Ascending aorta (tissue), 2 donors: ENCODE results near the gene CCDC184. TPM values are rescaled to one million over a fixed set of nuclear protein-coding genes. Genes with fewer than 3 reads are reported as not detected.
A peak's percentile ranks its signal among the peaks of the same experiment; 100 is the strongest.

Experiments used
- DNase-seq, 2 donors: peaks; one replicate each; pipeline ENCODE4 v3.0.0-alpha.2; 2019; ENCODE audit warnings: low spot score in 2 of 2
- H3K27ac ChIP-seq, 2 donors: fragments of 200-600 bp; sonication (generic); one replicate each; pipeline ENCODE4 v1.5.1; 2016 to 2017; ENCODE audit warnings: mild to moderate bottlenecking in 1 of 2
- H3K27me3 ChIP-seq: fragments of 200-600 bp; sonication (generic); one replicate; pipeline ENCODE4 v1.5.1; 2017
- H3K36me3 ChIP-seq, 2 donors: fragments of 200-600 bp; sonication (generic); one replicate each; pipeline ENCODE4 v1.5.1; 2016
- H3K4me1 ChIP-seq, 2 donors: fragments of 200-600 bp; sonication (generic); one replicate each; pipeline ENCODE4 v1.5.1; 2016 to 2017; ENCODE audit warnings: mild to moderate bottlenecking in 1 of 2
- H3K4me3 ChIP-seq, 2 donors: fragments of 200-600 bp; sonication (generic); one replicate each; pipeline ENCODE4 v1.5.1; 2016 to 2017; ENCODE audit warnings: mild to moderate bottlenecking in 1 of 2
- H3K9me3 ChIP-seq, 2 donors: fragments of 200-600 bp; sonication (generic); one replicate each; pipeline ENCODE4 v1.5.1; 2016
- intact Hi-C: fragments of 100-400 bp; cut with DNase I; formaldehyde crosslinking; loops from one replicate; pipeline ENCODE4 v1.15.1; 2023
- total RNA-seq: library from RNA; depleted of rRNA; stranded (reverse); fragments of >200 nt; gene quantifications from one replicate; pipeline ENCODE4 v1.1.0, GENCODE V29; 2016
- TF ChIP-seq, protein P1 (sequence below), 3 experiments: fragments of 200-600 bp in 2 of 3; fragments of 450-650 bp in 1 of 3; sonication (generic) in 2 of 3; IDR thresholded peaks; one replicate each; pipeline ENCODE4 v1.5.1; 2016 to 2019; ENCODE audit warnings: antibody characterized with exemption in 3 of 3, mild to moderate bottlenecking in 1 of 3, moderate library complexity in 1 of 3

Gene CCDC184
- total RNA-seq, 1 donor from 2014 or later, result 1.6 TPM

DNA sequence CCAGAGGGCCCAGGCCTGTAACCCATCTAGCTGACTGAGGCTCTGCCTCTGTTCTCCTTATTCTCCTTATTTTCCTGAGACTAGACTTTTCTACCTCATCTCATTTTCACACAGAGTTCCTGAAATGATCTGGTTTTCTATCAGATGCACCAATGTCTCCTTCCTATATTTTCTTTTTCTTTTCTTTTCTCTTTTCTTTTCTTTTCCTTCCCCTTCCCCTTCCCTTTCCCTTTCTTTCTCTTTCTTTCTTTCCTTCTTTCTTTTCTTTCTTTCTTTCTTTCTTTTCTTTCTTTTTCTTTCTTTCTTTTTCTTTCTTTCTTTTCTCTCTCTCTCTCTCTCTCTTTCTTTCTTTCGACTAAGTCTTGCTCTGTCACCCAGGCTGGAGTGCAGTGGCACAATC lies 3.0 kb upstream of the CCDC184 start:
- no peaks in the 10 kb centered on the region for H3K36me3 ChIP-seq
- peaks cover 4 to 8% of the 10 kb centered on the region in 2 donors for H3K4me1 ChIP-seq
- no peaks in the 10 kb centered on the region for H3K9me3 ChIP-seq
- intact Hi-C loops, result loop anchor here (10.0 kb wide), 2 partner anchors 216 to 806 kb away; partner anchors contain the start of gene TMEM106C
- TF ChIP-seq, protein P1, sequence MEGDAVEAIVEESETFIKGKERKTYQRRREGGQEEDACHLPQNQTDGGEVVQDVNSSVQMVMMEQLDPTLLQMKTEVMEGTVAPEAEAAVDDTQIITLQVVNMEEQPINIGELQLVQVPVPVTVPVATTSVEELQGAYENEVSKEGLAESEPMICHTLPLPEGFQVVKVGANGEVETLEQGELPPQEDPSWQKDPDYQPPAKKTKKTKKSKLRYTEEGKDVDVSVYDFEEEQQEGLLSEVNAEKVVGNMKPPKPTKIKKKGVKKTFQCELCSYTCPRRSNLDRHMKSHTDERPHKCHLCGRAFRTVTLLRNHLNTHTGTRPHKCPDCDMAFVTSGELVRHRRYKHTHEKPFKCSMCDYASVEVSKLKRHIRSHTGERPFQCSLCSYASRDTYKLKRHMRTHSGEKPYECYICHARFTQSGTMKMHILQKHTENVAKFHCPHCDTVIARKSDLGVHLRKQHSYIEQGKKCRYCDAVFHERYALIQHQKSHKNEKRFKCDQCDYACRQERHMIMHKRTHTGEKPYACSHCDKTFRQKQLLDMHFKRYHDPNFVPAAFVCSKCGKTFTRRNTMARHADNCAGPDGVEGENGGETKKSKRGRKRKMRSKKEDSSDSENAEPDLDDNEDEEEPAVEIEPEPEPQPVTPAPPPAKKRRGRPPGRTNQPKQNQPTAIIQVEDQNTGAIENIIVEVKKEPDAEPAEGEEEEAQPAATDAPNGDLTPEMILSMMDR (IDR thresholded peaks at IDR 0.05), result no peak
- no peak overlapping the region for H3K27ac ChIP-seq
- no peak overlapping the region for H3K4me3 ChIP-seq
- DNase-seq, result no peak
- H3K27me3 ChIP-seq, result no peaks in the 10 kb centered on the region

DNA sequence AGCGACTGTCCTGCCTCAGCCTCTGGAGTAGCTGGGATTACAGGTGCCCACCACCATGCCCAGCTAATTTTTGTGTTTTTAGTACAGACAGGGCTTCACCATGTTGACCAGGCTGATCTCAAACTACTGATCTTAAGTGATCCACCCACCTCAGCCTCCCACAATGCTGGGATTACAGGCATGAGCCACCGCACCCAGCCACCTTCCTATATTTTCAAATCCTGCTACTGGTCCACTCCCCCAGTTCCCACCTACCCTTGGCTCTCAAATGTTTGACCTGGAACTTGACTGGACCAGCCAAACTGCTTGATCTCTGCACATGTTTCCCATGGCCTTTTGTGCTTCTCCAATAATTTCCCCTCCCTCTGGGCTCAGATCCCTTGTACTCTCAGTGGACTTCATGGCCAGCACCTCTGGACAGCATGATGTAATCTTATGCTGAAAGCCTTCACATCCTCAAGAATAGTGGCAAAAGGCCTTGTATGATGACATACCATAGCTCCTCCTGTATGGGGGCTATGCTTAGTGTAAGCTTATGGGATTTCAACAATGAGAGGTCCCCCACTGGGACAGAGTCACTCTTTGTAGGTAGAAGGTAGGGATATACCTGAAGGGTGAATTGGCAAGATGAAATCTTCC lies 2.5 kb upstream of the CCDC184 start:
- intact Hi-C loops, result loop anchor here (10.0 kb wide), 2 partner anchors 216 to 806 kb away; partner anchors contain the start of gene TMEM106C
- Histone ChIP-seq H3K36me3 (no peaks in the 10 kb centered on the region), H3K4me3 (no peak overlapping the region), H3K27me3 (no peaks in the 10 kb centered on the region), H3K27ac (no peak overlapping the region), H3K9me3 (no peaks in the 10 kb centered on the region), H3K4me1 (peaks cover 4 to 8% of the 10 kb centered on the region in 2 donors)
- TF ChIP-seq, protein P1 (IDR thresholded peaks at IDR 0.05), result no peak
- no peak for DNase-seq

DNA sequence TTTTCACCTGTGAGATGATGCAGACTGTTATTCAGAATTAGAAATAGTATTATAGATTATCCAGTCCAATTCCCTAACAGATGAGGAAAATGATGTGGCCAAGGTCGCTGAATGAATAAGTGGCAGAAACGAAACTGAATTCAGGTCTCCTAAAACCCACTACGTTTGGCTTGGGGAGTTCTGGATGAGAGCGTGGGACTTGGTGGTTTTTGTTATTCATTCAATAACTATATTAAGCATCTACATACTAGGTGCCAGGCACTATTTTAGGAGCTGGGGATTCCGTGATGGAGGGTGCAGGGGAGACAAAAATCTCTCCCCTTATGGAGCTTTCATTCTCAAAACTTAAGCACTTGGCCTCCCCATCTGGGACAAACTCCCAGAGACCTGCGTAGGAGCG lies 813 bp upstream of the CCDC184 start:
- intact Hi-C loops, result loop anchor here (1.0 to 10.0 kb wide), 4 partner anchors 16 to 808 kb away; partner anchors contain the start of genes ASB8 and TMEM106C
- H3K4me1 ChIP-seq, result peaks cover 4 to 8% of the 10 kb centered on the region in 2 donors
- TF ChIP-seq, protein P1 (IDR thresholded peaks at IDR 0.05), result no peak
- no peaks in the 10 kb centered on the region for H3K27me3 ChIP-seq
- H3K27ac ChIP-seq, result peak overlapping the region; percentile 55 to 70
- H3K36me3 ChIP-seq, result no peaks in the 10 kb centered on the region
- no peak for DNase-seq
- H3K4me3 ChIP-seq, result peak overlapping the region; percentile 74 to 89
- no peaks in the 10 kb centered on the region for H3K9me3 ChIP-seq

DNA sequence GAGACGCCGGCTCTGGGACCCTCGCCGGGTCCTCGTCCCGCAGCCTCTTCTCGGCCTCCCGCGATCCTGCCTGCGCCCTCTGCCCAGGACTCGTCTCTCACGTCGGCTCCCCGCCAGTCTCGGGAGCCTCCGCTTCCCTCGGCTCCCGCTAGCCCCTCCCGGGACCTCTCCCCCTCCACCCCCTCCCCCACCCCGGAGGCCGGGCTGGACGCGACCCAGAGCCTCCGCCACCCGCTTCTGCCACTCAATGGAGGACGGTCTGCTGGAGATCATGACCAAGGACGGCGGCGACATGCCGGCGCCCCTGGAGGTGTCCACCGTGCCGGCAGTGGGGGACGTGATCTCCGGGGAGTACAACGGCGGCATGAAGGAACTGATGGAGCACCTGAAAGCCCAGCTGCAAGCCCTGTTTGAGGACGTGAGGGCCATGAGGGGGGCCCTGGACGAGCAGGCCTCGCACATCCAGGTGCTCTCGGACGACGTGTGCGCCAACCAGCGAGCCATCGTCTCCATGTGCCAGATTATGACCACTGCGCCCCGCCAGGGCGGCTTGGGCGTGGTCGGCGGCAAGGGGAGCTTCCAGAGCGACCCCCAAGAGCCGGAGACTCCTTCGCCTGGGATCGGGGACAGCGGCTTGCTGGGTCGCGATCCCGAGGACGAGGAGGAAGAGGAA lies 568 bp downstream of the CCDC184 start:
- no peak for DNase-seq
- H3K9me3 ChIP-seq, result no peaks in the 10 kb centered on the region
- TF ChIP-seq, protein P1 (IDR thresholded peaks at IDR 0.05), result no peak
- no peaks in the 10 kb centered on the region for H3K27me3 ChIP-seq
- H3K4me1 ChIP-seq, result peaks cover 4 to 8% of the 10 kb centered on the region in 2 donors
- H3K27ac ChIP-seq, result peak overlapping the region; percentile 55 to 70
- H3K36me3 ChIP-seq, result no peaks in the 10 kb centered on the region
- peak overlapping the region; percentile 74 to 89 for H3K4me3 ChIP-seq
- intact Hi-C loops, result loop anchor here (1.0 to 10.0 kb wide), 4 partner anchors 14 to 809 kb away; partner anchors contain the start of genes ASB8 and TMEM106C

DNA sequence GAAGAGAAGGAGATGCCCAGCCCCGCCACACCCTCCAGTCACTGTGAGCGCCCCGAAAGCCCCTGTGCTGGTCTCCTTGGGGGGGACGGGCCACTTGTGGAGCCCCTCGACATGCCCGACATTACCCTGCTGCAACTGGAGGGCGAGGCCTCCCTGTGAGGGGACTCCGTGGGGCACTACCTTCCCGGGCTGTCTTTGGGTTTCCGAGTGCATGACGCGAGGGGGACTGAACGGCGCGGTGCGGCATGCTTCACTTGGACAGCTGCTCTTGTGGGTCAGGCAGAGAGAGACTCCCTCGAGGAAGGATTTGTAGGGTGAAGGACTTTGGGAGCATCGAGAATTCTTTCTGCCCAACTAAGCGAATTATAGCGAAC lies 1.1 kb downstream of the CCDC184 start:
- peak overlapping the region in 1 of 2 donors; percentile 12 for H3K27ac ChIP-seq
- intact Hi-C loops, result loop anchor here (10.0 kb wide), 2 partner anchors 220 to 810 kb away; partner anchors contain the start of gene TMEM106C
- TF ChIP-seq, protein P1 (IDR thresholded peaks at IDR 0.05), result no peak
- peak overlapping the region; percentile 74 to 89 for H3K4me3 ChIP-seq
- H3K9me3 ChIP-seq, result no peaks in the 10 kb centered on the region
- no peaks in the 10 kb centered on the region for H3K27me3 ChIP-seq
- peaks cover 4 to 8% of the 10 kb centered on the region in 2 donors for H3K4me1 ChIP-seq
- DNase-seq, result no peak
- no peaks in the 10 kb centered on the region for H3K36me3 ChIP-seq
